GM10266 (cell line): ENCODE data around the gene WFDC6.
"Not testable (repeated sequence)": the region's sequence is repeated elsewhere in the genome, so short reads cannot be mapped to it uniquely, and the experiment has no call there.

ENCODE experiments used
- DNase-seq: peaks from one replicate; pipeline ENCODE4 v3.0.0; 2012; ENCODE audit errors: extremely low spot score
- CTCF ChIP-seq: IDR thresholded peaks from 2 replicates; pipeline ENCODE4 v1.5.1; 2012; ENCODE audit warnings: mild to moderate bottlenecking, low read depth; ENCODE audit not compliant: control insufficient read depth, insufficient read depth; ENCODE audit errors: missing control alignments

The WFDC6 gene

GRCh38 chr20:45576995-45577394 lies 37.7 kb upstream of the WFDC6 start:
- DNase-seq: no peak
- TF ChIP-seq CTCF: no peak

GRCh38 chr20:45575931-45576330 lies 36.6 kb upstream of the WFDC6 start:
- DNase-seq: no peak
- TF ChIP-seq CTCF: no peak

DNA sequence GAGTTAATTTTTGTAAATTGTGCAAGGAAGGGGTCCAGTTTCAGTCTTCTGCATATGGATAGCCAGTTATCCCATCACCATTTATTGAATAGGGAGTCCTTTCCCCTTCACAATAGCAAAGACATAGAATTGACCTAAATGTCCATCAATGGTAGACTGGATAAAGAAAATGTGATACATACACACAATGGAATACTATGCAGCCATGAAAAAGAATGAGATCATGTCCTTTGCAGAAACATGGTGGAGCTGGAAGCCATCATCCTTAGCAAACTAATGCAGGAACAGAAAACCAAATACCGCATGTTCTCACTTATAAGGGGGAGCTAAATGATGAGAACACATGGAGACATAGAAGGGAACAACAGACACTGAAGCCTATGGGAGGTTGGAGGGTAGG lies 30.4 kb upstream of the WFDC6 start:
- not testable (repeated sequence) for DNase-seq

DNA sequence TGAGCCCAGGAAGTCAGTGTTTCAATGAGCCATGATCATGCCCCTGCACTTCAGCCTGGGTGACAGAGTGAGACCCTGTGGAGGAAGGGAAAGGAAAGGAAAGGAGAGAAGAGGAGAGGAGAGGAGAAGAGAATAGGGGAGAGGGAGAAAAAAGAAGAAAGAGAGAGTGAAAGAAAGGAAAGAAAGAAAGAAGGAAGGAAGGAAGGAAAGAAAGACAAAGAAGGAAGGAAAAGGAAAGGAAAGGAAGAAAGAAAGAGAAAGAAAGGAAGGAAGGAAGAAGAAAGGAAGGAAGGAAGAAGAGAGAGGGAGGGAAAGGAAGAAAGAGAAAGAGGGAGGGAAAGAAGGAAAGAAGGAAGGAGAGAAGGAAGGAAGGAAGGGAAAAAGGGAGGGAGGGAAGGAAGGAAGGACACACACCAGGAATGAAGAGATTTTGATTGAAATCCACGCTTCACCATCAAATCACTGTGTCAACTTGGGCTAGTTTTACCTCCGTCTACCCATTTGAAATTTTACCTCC lies 25.5 kb upstream of the WFDC6 start:
- no peak for TF ChIP-seq CTCF

DNA sequence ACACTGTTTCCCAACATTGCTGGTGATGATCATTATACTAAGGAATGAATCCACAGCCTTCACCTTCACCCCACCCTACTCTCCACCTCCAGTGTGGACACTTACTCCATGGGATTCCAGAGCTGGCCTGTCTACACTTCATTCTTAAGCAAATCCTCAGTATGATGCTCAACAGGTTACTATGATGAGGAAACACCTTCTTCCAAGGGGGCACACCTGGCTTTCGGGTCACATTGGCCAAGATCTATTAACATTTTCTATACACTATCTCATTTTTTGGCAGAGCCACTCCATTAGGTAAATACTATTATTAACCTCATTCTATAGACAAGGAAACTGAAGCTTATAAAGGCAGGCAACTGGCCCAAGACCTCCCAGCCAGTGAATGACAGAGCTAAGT lies 15.9 kb upstream of the WFDC6 start:
- TF ChIP-seq CTCF: no peak
- DNase-seq: no peak

More for the DNA sequence above, 25.5 kb upstream of the WFDC6 start:
- no peak for DNase-seq

DNA sequence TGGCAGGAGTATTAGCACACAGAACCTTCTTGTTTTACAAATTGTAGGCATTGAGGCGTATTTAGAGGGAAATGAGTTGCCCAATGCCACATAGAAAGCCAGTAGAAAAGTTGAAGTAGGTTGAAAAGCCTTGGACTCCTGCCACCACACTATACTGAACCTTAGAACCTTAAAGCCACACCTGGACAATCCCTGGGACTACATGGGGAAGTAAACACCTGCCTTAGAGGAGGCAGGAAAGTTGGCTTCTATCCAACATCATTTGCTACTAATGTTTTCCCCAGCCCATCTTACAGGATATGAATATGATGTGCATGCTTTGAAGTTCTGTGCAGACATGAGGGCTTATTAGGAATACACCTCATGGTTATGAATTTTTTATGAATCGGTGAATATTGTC lies 13.2 kb upstream of the WFDC6 start:
- DNase-seq: no peak
- TF ChIP-seq CTCF: no peak

DNA sequence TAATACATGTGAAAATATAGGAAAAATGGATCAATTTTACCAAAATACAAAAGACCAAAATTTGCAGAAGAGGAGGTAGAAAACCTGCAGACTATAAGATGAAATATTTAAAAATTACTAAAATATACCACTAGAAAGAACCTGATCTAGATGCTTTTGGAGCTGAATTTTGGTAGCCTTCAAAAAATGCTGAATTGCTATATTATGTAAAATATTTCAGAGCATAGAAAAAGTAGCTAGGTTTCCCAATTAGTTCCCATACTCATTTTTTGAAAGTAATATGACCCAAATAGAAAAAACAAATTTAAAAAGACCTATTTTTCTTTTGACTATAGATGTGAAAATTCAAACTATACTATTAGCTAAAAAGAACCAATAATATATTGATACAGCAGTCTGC lies 11.5 kb upstream of the WFDC6 start:
- DNase-seq: no peak
- TF ChIP-seq CTCF: no peak

DNA sequence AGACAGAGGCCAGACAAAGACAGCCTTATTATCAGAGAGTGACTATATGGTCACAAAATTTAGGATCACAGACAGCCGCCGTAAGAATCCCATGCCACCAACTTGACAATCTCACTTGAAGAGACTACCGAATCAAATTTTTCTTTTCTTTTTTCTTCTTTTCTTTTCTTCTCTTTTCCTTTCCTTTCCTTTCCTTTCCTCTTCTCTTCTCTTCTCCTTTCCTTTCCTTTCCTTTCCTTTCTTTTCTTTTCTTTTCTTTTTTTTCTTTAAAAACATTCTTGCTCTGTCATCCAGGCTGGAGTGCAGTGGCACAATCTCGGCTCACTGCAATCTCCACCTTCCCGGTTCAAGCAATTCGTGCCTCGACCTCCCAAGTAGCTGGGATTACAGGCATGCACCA lies 9.1 kb upstream of the WFDC6 start:
- TF ChIP-seq CTCF: no peak

More for the DNA sequence above, 9.1 kb upstream of the WFDC6 start:
- DNase-seq: no peak
